NCI-H510A treated with DMSO at 0.1 percent for 48 hours (cell line): ENCODE measurements around the gene SLC39A11.

Experiments
- DNase-seq: peaks from one replicate; lab custom pipeline; 2025; lab: John Stamatoyannopoulos, UW

Gene SLC39A11

DNA sequence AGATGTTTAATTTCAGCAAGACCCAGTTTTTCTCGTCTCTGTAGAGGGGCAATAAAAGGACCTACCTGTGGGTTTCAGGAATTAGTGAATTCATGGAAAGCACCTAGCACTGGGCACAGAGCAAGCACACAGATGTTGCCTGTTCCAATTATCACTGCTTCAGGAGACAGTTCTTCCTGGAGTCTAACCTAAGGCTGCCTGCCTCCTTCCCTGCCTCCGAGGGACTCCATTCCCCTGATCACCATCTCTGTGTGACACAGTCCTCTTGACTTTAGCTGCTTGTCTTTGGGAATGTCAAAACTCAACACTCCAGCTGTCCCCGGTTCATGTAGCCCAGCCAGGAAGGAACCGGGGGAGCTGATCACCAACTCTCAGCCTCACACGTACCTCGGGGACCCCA lies 474.9 kb downstream of the SLC39A11 start:
- DNase-seq = no peak

DNA sequence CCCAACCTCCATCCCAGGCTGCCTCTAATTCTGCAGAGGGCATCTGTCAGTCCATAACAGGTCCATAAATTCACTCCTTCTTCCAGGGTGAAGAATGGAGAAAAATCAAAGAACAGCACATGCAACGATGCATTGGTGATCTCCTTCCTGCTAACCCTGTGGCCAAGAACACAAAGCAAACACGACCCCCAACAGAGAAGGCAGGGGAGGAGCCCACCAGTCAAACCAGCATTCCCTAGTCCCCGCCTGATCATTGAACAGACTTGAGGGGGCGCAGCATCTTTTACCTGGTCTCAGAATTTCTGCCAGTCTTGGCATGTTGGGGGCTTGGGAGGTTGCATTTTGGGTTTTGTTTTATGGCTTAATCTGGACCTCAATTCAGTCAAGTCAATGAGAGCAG lies 476.0 kb downstream of the SLC39A11 start:
- DNase-seq = no peak

DNA sequence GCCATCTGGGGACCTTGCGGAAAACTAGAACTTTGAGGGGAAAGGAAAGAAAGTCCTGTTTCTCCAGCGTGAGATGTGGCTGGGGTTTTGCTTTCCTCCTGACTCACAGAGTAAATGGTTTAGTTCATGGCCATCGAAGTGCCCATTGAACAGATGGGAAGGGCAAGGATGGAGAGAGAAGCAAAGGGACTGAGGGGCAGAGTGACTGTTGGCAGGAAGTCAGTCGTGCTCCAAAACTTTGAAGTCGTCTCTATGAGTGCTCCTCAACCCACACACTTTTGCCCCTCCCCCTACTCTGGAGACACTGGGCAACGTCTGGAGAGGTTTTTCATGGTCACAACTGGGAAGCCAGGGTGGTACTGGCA lies 476.9 kb downstream of the SLC39A11 start:
- no peak for DNase-seq

DNA sequence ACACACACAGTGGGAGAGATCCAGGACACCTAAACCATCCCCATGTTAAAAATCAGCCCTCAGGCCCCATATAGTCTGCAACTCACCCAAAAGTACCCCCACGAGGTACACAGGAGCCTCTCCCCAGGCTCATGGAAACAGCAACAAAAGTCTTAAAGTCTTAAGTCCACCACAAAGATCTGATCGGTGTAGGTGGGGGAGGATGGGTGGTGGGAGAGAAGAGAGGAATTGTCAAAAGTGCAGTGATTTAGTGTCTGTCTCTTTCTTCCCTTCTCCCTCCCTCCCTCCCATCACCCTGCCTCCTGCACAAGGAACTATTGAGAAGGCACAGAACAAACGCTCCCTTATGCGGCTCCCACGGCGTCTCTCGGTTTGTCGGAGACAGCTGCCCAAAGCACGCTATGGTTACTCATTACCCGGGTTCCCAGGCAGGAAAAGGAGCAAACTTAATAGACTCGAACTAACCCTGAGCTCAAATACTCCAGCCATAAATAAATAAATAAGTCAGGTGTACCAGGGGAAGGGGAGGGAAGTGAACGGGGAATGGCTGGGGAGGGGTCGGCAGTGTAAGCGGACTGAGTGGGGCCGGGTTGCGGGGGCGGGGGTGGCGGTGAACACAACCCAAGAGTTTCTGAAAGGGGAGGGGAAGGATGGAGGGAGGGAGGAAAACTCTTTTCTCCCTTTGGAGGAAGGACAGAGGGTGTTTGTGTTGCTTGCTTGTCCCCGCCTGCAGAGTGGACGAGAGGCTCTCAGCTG lies 477.4 kb downstream of the SLC39A11 start:
- peak; percentile 21 for DNase-seq

DNA sequence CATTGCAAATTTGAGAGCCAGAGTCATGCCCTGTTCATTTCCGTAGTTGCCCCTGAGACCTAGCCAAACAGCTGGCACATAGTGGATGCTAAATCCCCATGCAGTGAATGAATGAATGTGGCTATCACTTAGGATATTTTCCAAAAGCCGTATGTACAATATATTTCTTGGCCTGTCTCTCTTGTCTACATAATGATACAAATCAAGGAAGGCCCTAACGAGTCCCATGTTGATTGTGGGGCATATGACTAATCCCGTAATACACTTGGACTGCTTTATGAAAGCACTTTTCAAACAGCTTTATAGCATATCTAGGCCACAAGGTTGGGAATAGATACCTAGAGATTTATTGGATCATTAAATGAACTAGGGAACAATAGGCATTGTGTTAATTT lies 478.0 kb downstream of the SLC39A11 start:
- DNase-seq = no peak

DNA sequence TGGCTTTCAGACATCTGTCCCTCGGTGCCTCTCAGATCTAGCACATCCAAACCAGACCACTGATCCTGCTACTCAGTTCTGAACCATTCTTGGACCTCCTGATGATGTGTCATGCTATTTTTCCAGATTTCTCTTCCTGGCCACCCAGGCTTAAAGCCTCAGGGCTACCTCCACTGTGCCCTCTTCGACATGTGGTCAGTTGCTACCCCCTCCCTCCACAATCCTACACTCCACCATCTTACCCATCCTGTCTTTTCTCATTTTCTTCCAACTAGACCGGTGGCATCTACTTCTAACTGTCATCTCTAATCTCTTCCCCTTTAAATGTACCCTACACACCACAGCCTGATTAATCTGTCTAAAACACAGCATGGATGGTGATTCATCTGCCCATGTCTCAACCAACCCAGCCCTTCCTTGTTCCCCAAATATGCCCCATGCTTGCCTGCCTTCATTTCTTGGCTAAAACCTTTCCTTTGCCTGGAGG lies 478.6 kb downstream of the SLC39A11 start:
- DNase-seq = no peak

DNA sequence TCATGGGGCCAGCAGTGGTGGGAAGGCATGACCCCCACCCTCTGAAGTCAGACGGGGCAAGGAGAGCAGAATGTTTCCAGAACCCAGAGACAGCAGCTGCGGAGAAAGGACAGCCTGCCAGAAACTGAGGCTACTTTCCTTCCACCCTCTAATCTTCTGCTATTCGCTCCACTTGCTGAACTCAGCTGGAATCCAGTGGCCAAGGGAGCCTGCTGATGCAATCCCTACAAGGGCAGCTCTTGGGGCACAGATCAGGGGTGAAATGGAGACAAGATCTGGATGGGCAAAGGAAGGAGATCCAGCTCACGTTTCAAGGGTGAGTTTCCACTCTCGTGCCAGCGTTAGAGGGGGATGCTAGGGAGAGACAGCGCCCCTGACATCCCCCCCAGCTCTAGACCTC lies 479.1 kb downstream of the SLC39A11 start:
- no peak for DNase-seq

DNA sequence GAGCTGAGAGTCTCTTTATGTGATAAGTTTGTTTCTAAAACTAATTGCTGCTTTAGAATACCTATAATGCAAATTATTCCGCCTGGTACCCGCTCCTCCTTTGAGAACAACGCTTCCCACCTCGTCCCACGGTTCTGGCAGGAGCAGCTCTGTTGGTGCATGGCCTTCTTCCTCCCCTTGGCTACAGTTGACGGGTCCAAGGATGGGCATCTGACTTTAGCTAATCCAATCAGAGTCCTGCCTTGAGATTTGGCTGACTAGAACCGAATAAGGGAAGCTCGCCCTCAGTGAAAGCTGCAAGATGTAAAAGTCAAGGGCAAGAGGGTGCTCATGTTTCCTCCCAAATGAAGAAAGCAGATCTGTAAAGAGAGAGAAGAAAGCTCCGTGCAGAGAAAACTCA lies 481.3 kb downstream of the SLC39A11 start:
- no peak for DNase-seq

DNA sequence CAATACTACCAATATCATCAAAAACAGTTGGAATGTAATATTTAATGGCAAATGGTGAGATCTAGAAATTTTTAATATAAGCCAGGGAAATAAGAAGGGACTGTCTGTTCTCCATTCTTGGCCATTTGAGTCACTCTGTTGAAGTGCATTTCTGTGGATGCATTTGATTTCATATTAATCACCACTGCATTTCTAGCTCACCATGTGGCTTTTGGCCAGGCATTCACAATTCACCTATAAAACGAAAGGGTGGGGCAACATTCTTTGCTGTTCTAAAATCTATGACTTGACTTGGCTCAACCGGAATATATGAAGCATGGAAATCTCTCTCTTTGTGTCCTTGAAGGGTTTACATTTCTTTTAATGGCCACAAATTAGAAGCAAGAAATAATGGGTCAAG lies 483.0 kb downstream of the SLC39A11 start:
- DNase-seq = no peak

DNA sequence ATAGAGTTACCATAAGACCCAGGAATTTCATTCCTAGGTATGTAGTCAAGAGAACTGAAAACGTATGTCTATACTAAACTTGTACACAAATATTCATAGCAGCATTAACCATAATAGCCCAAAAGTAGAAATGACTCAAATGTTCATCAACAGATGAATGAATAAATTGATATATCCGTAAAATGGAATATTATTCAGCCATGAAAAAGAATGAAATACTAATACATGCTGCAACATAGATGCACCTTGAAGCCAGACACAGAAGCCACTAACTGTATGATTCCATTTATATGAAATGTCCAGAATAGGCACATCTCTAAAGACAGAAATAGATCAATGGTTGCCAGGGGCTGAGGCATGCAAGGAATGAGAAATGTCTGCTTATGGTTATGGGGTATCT lies 484.1 kb downstream of the SLC39A11 start:
- DNase-seq = no peak

DNA sequence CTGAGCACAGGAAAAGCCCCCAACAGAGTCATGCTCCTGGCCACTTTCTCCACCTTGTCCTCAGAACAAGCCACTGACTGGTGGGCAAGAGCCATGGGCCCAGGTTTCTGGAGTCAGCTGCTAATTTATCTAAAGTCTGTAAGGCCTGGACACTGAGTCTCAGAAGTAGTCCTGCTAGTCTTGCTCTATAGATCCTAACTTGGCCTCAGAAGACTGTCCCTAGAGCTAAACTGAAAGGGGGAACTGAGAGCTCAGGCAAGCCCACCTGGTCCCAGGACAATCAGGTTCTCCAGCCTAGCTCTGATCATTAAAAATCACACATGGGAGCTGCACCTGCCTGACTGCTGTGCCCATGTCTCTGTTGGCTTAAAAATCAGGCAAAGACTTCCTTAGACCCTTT lies 485.8 kb downstream of the SLC39A11 start:
- no peak for DNase-seq

DNA sequence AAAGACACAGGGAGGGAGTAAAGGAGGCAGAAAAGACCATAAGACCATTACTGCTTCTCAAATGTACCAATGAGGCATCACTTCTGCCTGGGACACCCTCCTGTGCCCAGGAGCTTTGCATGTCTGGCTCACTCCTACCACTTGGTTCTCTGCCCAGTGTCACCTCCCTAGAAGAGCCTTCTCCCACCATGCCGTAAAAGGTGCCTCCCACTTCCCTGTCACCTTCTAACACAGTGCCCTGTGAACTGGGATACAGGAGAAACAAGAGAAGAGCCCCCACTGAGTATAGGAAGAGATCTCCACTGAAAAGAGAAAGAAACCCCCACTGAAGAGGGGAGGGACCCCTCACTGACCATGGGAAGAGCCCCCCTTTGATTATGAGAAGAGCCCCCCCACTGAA lies 486.9 kb downstream of the SLC39A11 start:
- DNase-seq = no peak

DNA sequence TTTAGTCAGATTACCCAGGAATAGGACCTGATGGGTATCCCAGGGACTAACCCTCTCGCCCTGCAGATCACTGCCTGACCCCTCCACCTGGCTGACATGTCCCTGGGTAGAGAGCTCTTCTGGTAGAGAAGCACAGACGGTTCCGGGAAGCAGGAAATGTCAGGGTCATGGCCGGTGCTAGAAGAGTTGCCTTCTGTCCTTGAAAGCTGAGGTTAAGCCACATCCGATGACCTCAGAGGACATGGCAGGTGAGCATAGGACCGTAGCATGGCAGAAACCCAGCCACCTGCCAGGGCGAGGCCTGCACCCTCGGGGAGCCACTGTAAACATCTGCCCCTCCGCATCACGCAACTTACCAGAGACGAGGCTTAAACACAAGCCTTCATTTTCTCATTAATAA lies 488.0 kb downstream of the SLC39A11 start:
- peak; percentile 57 for DNase-seq

DNA sequence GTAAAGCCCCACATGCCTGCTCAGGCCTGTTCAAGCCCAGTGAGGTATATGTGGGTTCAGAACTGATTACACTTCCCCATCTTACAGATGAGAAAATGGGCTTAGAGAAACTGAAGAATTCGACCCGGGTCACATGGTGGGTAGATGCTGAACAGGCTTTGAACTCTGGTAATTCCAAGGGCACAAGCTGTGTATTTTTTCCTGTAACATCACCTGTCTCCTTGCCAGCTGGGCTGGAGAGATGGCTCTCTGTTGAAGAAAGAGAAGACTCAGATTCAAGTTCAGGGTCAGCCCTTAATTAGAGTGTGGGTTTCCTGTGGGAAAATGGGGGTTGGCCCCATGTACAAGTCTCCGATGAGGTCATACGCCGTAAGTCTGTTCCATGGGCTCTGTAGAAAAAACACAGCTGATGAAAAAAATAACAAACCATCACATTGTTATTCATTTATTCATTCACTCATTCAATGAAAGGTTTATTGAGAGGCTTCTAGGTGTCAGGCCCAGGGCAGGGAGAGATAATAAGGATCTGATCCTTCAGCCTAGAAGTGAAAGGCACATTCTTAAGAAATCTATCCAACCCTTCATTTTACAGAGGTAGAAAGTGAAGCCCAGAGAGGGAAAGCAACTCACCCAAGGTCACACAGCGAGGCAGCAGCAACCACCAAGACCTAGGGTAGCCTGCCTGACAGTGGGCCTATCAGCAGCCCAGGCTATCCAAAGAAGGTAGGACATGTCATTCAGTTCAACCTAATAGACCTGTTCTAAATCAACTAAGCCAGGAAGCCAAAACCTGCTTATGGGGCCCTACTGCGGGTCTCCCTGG lies 488.9 kb downstream of the SLC39A11 start:
- DNase-seq = no peak

DNA sequence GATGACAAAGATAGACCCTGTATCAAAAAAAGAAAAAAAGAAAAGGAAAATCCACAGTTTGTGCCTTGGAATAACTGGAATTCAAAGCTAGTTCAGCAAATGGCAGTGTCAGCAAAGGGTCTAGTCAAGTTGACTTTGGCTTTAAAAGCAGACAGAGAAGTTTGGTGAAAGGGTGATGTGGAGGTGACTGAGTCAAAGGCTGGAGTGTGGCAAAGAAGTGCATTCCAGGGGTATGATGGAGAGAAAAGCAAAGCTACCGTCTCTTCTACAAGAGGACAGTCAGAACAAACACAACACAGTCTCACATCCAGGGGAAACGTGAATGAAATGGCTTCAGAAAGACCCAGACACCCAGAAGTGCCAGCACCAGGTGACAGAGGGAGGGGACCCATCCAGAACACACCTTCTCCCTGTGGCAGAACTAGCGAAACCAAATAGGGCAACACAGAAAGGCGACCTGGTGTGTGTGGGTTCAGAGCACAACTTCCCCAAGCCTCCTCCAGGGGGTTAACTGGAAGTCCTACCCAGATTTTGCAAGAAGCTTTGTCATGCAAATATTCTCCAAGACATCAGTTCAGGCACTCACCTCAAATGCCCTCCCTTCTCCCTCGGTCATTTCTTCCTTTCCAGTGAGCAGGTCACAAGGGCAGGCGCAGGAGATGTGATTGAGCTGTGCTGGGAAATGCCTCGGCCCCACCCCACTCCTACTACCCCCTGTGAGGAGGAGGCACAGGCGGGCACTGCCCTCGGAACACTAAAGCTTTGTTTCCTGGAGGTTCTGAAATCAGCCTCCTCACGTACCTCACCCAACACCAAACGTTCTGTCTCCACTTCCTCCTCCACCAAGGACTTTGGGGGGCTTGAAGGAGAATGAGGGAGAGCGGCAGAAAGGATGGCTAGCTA lies 489.7 kb downstream of the SLC39A11 start:
- no peak for DNase-seq

DNA sequence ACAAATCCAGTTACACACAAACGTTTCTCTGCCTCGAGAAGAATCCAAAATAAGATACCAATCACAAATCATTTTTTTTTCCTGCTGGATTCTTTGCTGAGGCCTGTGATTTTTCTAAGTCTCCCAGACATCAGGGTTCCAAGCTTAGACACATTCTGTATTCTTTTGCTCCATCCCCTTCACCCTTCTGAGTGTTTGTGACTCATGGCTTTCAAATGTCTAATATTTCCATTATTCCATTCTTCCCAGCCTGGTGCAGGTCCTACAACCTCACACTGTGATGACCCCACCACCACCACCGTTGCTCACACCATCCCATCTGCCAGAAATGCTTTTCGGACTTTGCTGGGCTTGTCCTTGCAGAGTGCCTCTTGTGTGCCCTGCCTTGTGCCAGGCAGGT lies 491.6 kb downstream of the SLC39A11 start:
- DNase-seq = no peak

DNA sequence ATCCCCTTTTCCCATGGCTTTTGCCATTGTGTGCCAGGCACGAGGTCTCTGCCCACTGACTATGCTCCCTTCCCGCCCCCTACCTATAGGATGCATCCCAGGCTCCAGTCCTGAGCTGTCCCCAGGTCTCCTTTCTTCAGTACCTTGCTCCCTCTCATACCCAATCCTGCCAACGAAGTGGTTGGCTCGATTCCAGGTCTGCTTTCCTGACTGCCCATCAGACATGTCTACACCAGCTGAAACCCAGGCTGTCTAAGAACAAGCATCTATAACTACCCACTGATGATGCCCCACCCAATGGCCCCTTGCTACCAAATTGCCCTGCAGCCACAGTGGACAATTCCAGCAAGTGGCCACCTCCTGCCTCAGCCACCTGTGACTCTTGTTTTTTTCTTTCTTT lies 492.6 kb downstream of the SLC39A11 start:
- DNase-seq = no peak

DNA sequence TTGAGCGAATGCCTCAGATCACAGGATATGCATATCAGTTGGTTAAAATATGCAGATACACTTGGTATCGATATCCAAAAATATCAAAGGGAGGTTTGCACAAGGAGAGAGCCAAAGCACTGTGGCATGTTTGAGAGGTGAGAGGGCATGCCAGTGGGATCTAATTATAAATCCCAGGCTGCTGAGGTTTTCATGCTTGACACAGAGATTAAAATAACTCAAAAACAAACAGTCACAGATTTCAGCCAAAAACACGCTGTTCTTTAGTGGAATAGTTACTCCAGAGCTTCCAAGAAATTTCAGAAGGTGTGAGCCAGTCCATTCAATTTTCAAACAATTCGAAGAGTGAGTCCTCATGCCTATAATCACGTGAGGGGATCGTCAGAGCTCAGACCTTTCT lies 493.8 kb downstream of the SLC39A11 start:
- DNase-seq = no peak

DNA sequence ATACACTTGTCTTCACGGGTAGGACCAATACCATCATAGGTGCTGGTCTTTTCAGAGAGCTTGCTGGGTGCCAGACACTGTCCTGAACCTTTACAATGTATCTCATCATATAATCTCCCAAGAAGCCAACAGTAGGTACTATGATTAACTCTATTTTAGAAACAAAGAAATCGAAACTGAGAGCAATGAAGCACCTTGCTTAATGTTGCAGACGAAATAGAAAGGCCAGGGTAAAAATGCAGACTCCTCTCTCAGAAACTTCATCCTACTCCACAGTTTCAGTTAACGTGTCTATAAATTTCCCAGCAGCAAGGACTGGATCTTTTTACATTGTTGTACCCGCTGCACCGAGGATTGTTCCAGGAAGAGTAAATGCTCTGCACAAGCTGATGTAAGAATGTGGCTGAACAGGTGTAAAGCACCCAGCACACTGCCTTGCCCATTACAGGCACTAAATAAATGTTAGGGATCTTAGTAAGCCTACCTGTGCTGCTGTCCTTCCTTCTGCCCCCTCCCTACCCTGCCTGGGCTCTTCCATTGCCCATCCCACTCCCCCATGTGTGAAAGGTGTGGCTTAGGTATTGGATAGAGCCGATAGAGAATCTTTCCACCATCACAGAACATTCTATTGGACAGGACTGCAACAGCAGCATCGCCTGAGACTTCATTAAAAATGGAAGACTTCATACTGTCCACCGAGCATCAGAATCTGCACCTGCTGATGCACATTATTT lies 495.0 kb downstream of the SLC39A11 start:
- no peak for DNase-seq
